ENCODE results near the gene KLF15. TPM values are rescaled to one million over a fixed set of nuclear protein-coding genes. Genes with fewer than 3 reads are reported as not detected.

The KLF15 gene
- total and polyA plus RNA-seq, 2 of the 8 experiments (the other 6 are each of a cell fraction or from before 2014, with no cell fraction given): 15.7 to 19.5 TPM

DNA sequence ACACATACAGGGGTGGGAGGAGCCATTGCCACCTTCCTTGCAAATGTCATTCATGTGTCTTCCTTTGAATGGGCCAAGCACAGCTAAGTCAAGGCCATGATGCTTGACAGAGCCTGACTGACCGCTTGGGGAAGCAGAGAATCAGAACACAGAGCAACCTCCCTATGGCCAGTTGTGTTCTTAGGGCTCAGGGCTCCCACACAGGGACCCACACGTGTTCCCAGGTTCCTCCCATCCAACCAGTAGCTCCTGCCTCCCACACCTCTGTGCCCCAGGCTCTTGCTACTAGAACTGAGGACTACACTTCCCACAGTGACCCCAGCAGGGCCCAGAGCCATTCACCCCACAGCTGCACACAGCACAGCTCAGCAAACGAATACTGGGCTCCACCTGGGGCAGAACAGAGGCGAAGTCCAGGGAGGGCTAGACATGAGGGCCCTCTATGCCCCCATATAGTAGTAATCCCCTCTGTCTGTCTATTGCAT is 42.9 kb downstream of the KLF15 start:
- H3K27me3 ChIP-seq (replicated peaks in 1 of 4; ENCODE audit: control insufficient read depth in 3 of 4, extremely low read depth in 1 of 4, insufficient read depth in 3 of 4, low read length in 3 of 4): no peaks in the 10 kb centered on the region; a peak in 1 of 7 replicates
- no peak overlapping the region for H4K8ac ChIP-seq (ENCODE audit: extremely low read depth, insufficient read depth, low read length)
- no peak overlapping the region for H2BK15ac ChIP-seq (ENCODE audit: low read length)
- 87% methylated on average over 4 of the region's 4 CpGs; no CpG with 5 or more reads in 1 of the 2 experiments for WGBS, 2 experiments (ENCODE audit: extremely low coverage in 1 of 2, insufficient coverage in 1 of 2, insufficient read length in 1 of 2, insufficient replicate concordance in 2 of 2, low coverage in 1 of 2, low lambda C conversion rate in 2 of 2, missing lambda C conversion rate in 1 of 2)
- FAIRE-seq (no peak), DNase-seq (ENCODE audit: low read depth in 1 of 2, low spot score in 2 of 2) (peak in 1 of 2 experiments; percentile 29)
- no peak overlapping the region for H3K23ac ChIP-seq (ENCODE audit: insufficient read length)
- no peak overlapping the region for H3K4me3 ChIP-seq (ENCODE audit: extremely low read depth in 1 of 4, insufficient read depth in 2 of 4, low read depth in 3 of 4, low read length in 4 of 4)
- peaks cover 0 to 6% of the 10 kb centered on the region in 2 experiments; a peak in 1 of 4 replicates for H3K9me3 ChIP-seq (ENCODE audit: insufficient read depth in 2 of 2, low read depth in 1 of 2, low read length in 1 of 2)
- no peaks in the 10 kb centered on the region for H3K36me3 ChIP-seq (ENCODE audit: control insufficient read depth in 2 of 4, insufficient read depth in 4 of 4, low read length in 3 of 4)
- H3K56ac ChIP-seq (replicated peaks; ENCODE audit: insufficient read length, low read depth, low read length): no peak overlapping the region
- H3K4ac ChIP-seq (replicated peaks; ENCODE audit: insufficient read length, low read depth, low read length): no peak overlapping the region
- H2BK120ac ChIP-seq (replicated peaks; ENCODE audit: low read depth, low read length): no peak overlapping the region
- no peaks in the 10 kb centered on the region for H4K20me1 ChIP-seq (replicated peaks in 1 of 2; ENCODE audit: control insufficient read depth in 1 of 2, insufficient read depth in 2 of 2, low read length in 2 of 2)
- H2AFZ ChIP-seq (ENCODE audit: low read length): no peak overlapping the region
- no peak overlapping the region for H3K18ac ChIP-seq (ENCODE audit: extremely low read depth, low read length)
- no peak overlapping the region for H3K4me2 ChIP-seq (ENCODE audit: insufficient read depth in 1 of 2, low read depth in 2 of 2, low read length in 2 of 2)
- H3K4me1 ChIP-seq (replicated peaks in 1 of 4; ENCODE audit: control insufficient read depth in 3 of 4, insufficient read depth in 4 of 4, low read length in 3 of 4): peaks cover 0 to 12% (median 5%) of the 10 kb centered on the region in 4 experiments; a peak in 5 of 7 replicates
- 0 out of 2 replicates have a peak overlapping the region, but pooled peaks have one; percentile 18 for H2BK5ac ChIP-seq (ENCODE audit: low read depth, low read length)
- no peaks in the 10 kb centered on the region for H3K79me2 ChIP-seq (ENCODE audit: control insufficient read depth in 1 of 2, insufficient read depth in 2 of 2, low read length in 2 of 2)
- ChIA-PET POLR2A (ENCODE audit: partially characterized antibody) (interaction anchor here (0.7 to 1.2 kb wide), 2 partner anchors 41 to 46 kb away, joined by 3 read pairs; no protein-coding TSS in a partner anchor), CTCF (ENCODE audit: partially characterized antibody) (interaction anchor here (0.8 to 1.5 kb wide), 3 partner anchors 29 to 46 kb away, joined by 3 read pairs; no protein-coding TSS in a partner anchor)
- no peak overlapping the region for H3K27ac ChIP-seq (ENCODE audit: low read depth, low read length)
- H2AK5ac ChIP-seq (ENCODE audit: low read depth, low read length): no peak overlapping the region
- no peak overlapping the region for H2BK20ac ChIP-seq (ENCODE audit: low read length)
- no peak overlapping the region for H4K5ac ChIP-seq (ENCODE audit: insufficient read length, low read depth, low read length)
- H4K91ac ChIP-seq (replicated peaks; ENCODE audit: insufficient read length, low read length): no peak overlapping the region
- no peaks in the 10 kb centered on the region for H3K79me1 ChIP-seq (ENCODE audit: low read depth, low read length)
- no peak overlapping the region for H3K9ac ChIP-seq (replicated peaks in 1 of 4; ENCODE audit: extremely low read depth in 1 of 4, low read depth in 3 of 4, low read length in 3 of 4)
- no peak overlapping the region for H3K14ac ChIP-seq (ENCODE audit: insufficient read length)
- H2BK12ac ChIP-seq (ENCODE audit: low read depth, low read length): no peak overlapping the region
- H3K23me2 ChIP-seq (ENCODE audit: low read depth, low read length): no peaks in the 10 kb centered on the region
- no peak for TF ChIP-seq POU5F1 (IDR thresholded peaks at IDR 0.05; ENCODE audit: low read depth, low read length)
- TF ChIP-seq SIRT6 (IDR thresholded peaks at IDR 0.05; ENCODE audit: low read length): no peak
- TF ChIP-seq, protein P1, sequence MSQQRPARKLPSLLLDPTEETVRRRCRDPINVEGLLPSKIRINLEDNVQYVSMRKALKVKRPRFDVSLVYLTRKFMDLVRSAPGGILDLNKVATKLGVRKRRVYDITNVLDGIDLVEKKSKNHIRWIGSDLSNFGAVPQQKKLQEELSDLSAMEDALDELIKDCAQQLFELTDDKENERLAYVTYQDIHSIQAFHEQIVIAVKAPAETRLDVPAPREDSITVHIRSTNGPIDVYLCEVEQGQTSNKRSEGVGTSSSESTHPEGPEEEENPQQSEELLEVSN (IDR thresholded peaks at IDR 0.05): no peak
- no peak for TF ChIP-seq KDM1A (IDR thresholded peaks at IDR 0.05; ENCODE audit: borderline replicate concordance, low read length)
- TF ChIP-seq JUND (IDR thresholded peaks at IDR 0.05; ENCODE audit: low read length): no peak
- no peak for TF ChIP-seq SP2 (IDR thresholded peaks at IDR 0.05; ENCODE audit: low read length)

All from H1 (cell line).